GM12864 (cell line): Measurements from ENCODE around the gene EPHB2.

Experiments used
- DNase-seq: peaks from one replicate; pipeline ENCODE4 v3.0.0-alpha.2; 2011; ENCODE audit warnings: low read depth
- H3K4me3 ChIP-seq: 2 replicates; pipeline ENCODE4 v1.5.1; 2011; ENCODE audit warnings: mild to moderate bottlenecking, low read depth, low read length, control low read depth
- CTCF ChIP-seq: IDR thresholded peaks from 2 replicates; pipeline ENCODE4 v1.5.1; 2011; ENCODE audit warnings: low read depth, mild to moderate bottlenecking, moderate library complexity, low read length, control low read depth, inconsistent platforms; ENCODE audit errors: missing control alignments

The EPHB2 gene

GRCh38 chr1:22866868-22867267, 156.2 kb downstream of the EPHB2 start:
- no peak for DNase-seq
- H3K4me3 ChIP-seq = no peak overlapping the region
- TF ChIP-seq CTCF = no peak

- no peak for TF ChIP-seq CTCF
- DNase-seq = no peak
- no peak overlapping the region for H3K4me3 ChIP-seq
Observed at GRCh38 chr1:22868331-22868730, 157.7 kb downstream of the EPHB2 start.

- no peak for TF ChIP-seq CTCF
- H3K4me3 ChIP-seq = no peak overlapping the region
- DNase-seq = no peak
Observed at GRCh38 chr1:22869325-22869724, 158.7 kb downstream of the EPHB2 start.

- no peak overlapping the region for H3K4me3 ChIP-seq
- DNase-seq = no peak
- no peak for TF ChIP-seq CTCF
Observed at GRCh38 chr1:22870201-22870871, 159.7 kb downstream of the EPHB2 start.

GRCh38 chr1:22872981-22873664, 162.5 kb downstream of the EPHB2 start:
- DNase-seq = no peak
- no peak overlapping the region for H3K4me3 ChIP-seq
- no peak for TF ChIP-seq CTCF

- no peak for TF ChIP-seq CTCF
- no peak overlapping the region for H3K4me3 ChIP-seq
- no peak for DNase-seq
Observed at GRCh38 chr1:22874785-22875184, 164.1 kb downstream of the EPHB2 start.

- no peak for DNase-seq
- no peak for TF ChIP-seq CTCF
- no peak overlapping the region for H3K4me3 ChIP-seq
Observed at GRCh38 chr1:22875241-22875640, 164.6 kb downstream of the EPHB2 start.
